Hindlimb muscle (tissue), 1 donor: ENCODE results near the gene KCNJ12. TPM values are rescaled to one million over a fixed set of nuclear protein-coding genes. Genes with fewer than 3 reads are reported as not detected.
A peak's percentile ranks its signal among the peaks of the same experiment; 100 is the strongest.
"Not testable (repeated sequence)": the region's sequence is repeated elsewhere in the genome, so short reads cannot be mapped to it uniquely, and the experiment has no call there.

ENCODE experiments used
- DNase-seq: peaks from one replicate; pipeline ENCODE4 v3.0.0-alpha.2; 2013
- polyA plus RNA-seq: library from polyadenylated mRNA; unstranded; fragments of 120-200 nt; gene quantifications from one replicate; pipeline ENCODE4 v1.2.1, GENCODE V29; 2013; ENCODE audit not compliant: insufficient read length

KCNJ12 gene
- polyA plus RNA-seq, 1 donor = 17.3 TPM

GRCh38 chr17:21387616-21388015 is 11.5 kb downstream of the KCNJ12 start:
- DNase-seq = no peak

- no peak for DNase-seq
Measured at GRCh38 chr17:21388066-21388465, 11.9 kb downstream of the KCNJ12 start.

GRCh38 chr17:21388944-21389343 is 12.8 kb downstream of the KCNJ12 start:
- DNase-seq = no peak

GRCh38 chr17:21389394-21389793 is 13.2 kb downstream of the KCNJ12 start:
- DNase-seq = no peak

GRCh38 chr17:21390294-21390693 is 14.1 kb downstream of the KCNJ12 start:
- no peak for DNase-seq

GRCh38 chr17:21392266-21392665 is 16.1 kb downstream of the KCNJ12 start:
- no peak for DNase-seq

- no peak for DNase-seq
Measured at GRCh38 chr17:21394265-21394664, 18.1 kb downstream of the KCNJ12 start.

- DNase-seq = no peak
Measured at GRCh38 chr17:21395764-21396163, 19.6 kb downstream of the KCNJ12 start.

- DNase-seq = no peak
Measured at GRCh38 chr17:21396237-21396636, 20.1 kb downstream of the KCNJ12 start.

GRCh38 chr17:21397341-21398190 is 21.4 kb downstream of the KCNJ12 start:
- no peak for DNase-seq

- no peak for DNase-seq
Measured at GRCh38 chr17:21399474-21400186, 23.5 kb downstream of the KCNJ12 start.

GRCh38 chr17:21400187-21400569 is 24.0 kb downstream of the KCNJ12 start:
- not testable (repeated sequence) for DNase-seq

GRCh38 chr17:21400816-21401593 is 24.8 kb downstream of the KCNJ12 start:
- no peak for DNase-seq

- DNase-seq = peak; percentile 63
Measured at GRCh38 chr17:21402166-21402571, 26.0 kb downstream of the KCNJ12 start.

- DNase-seq = not testable (repeated sequence)
Measured at GRCh38 chr17:21402926-21403325, 26.8 kb downstream of the KCNJ12 start.

- not testable (repeated sequence) for DNase-seq
Measured at GRCh38 chr17:21404106-21404505, 27.9 kb downstream of the KCNJ12 start.

- not testable (repeated sequence) for DNase-seq
Measured at GRCh38 chr17:21404539-21404938, 28.4 kb downstream of the KCNJ12 start.

- not testable (repeated sequence) for DNase-seq
Measured at GRCh38 chr17:21404956-21405731, 29.0 kb downstream of the KCNJ12 start.

- not testable (repeated sequence) for DNase-seq
Measured at GRCh38 chr17:21405904-21406400, 29.8 kb downstream of the KCNJ12 start.

- DNase-seq = not testable (repeated sequence)
Measured at GRCh38 chr17:21406616-21407404, 30.7 kb downstream of the KCNJ12 start.

- DNase-seq = not testable (repeated sequence)
Measured at GRCh38 chr17:21407752-21408151, 31.6 kb downstream of the KCNJ12 start.
